GM23338 (cell line): ENCODE measurements around the gene SLC13A3. TPM values are rescaled to one million over a fixed set of nuclear protein-coding genes. Genes with fewer than 3 reads are reported as not detected.

Experiments
- ATAC-seq: fragments of 200-7000 bp; cut with Tn5 transposase; 3 replicates; pipeline ENCODE4 v1.9.1; 2020
- DNase-seq: peaks from one replicate; pipeline ENCODE4 v3.0.0-alpha.2; 2015; ENCODE audit warnings: low spot score
- H2AFZ ChIP-seq: fragments of 200-600 bp; sonication (generic); 2 replicates; pipeline ENCODE4 v1.8.0; 2016; ENCODE audit warnings: antibody characterized with exemption, mild to moderate bottlenecking, moderate library complexity
- H3F3A ChIP-seq: fragments of 200-600 bp; sonication (generic); replicated peaks from 2 replicates; pipeline ENCODE4 v1.8.0; 2017; ENCODE audit warnings: antibody characterized with exemption, mixed run types, low read depth
- H3K27ac ChIP-seq: fragments of 200-600 bp; sonication (generic); 2 replicates; pipeline ENCODE4 v1.6.1; 2016; ENCODE audit warnings: low read depth
- H3K27me3 ChIP-seq: fragments of 200-600 bp; sonication (generic); 2 replicates; pipeline ENCODE4 v1.8.0; 2016; ENCODE audit warnings: mild to moderate bottlenecking, mixed run types, moderate library complexity; ENCODE audit not compliant: insufficient read depth
- H3K36me3 ChIP-seq: fragments of 200-600 bp; sonication (generic); 2 replicates; pipeline ENCODE4 v1.8.0; 2016; ENCODE audit warnings: mild to moderate bottlenecking; ENCODE audit not compliant: insufficient read depth
- H3K4me1 ChIP-seq: fragments of 200-600 bp; sonication (generic); 2 replicates; pipeline ENCODE4 v1.8.0; 2016; ENCODE audit warnings: mild to moderate bottlenecking, moderate library complexity; ENCODE audit not compliant: insufficient read depth
- H3K4me2 ChIP-seq: fragments of 200-600 bp; sonication (generic); 2 replicates; pipeline ENCODE4 v1.7.1; 2017; ENCODE audit warnings: mixed run types
- H3K4me3 ChIP-seq: fragments of 200-600 bp; sonication (generic); 2 replicates; pipeline ENCODE4 v1.6.1; 2016; ENCODE audit warnings: mixed run types
- H3K79me2 ChIP-seq: fragments of 200-600 bp; sonication (generic); replicated peaks from 2 replicates; pipeline ENCODE4 v1.8.0; 2017; ENCODE audit warnings: mild to moderate bottlenecking; ENCODE audit not compliant: insufficient read depth
- H3K9me2 ChIP-seq: fragments of 200-600 bp; sonication (generic); 2 replicates; pipeline ENCODE4 v1.8.0; 2017; ENCODE audit not compliant: insufficient read depth
- H4K20me1 ChIP-seq: fragments of 200-600 bp; sonication (generic); replicated peaks from 2 replicates; pipeline ENCODE4 v1.8.0; 2017; ENCODE audit warnings: mild to moderate bottlenecking; ENCODE audit not compliant: insufficient read depth
- H3K27ac Mint-ChIP-seq: 2 replicates; pipeline ENCODE4 v1.8.0; 2020; ENCODE audit warnings: inconsistent platforms, mild to moderate bottlenecking, moderate library complexity, mixed read lengths
- H3K27me3 Mint-ChIP-seq: 3 replicates; pipeline ENCODE4 v1.8.0; 2022; ENCODE audit warnings: low read depth, mild to moderate bottlenecking, moderate library complexity, mixed read lengths, inconsistent platforms; ENCODE audit not compliant: insufficient read depth, poor library complexity
- H3K36me3 Mint-ChIP-seq: 3 replicates; pipeline ENCODE4 v1.8.0; 2021; ENCODE audit warnings: low read depth, mild to moderate bottlenecking, inconsistent platforms, moderate library complexity, mixed read lengths
- H3K4me1 Mint-ChIP-seq: 3 replicates; pipeline ENCODE4 v1.8.0; 2020; ENCODE audit warnings: mild to moderate bottlenecking, inconsistent platforms, mixed read lengths
- H3K4me3 Mint-ChIP-seq: 3 replicates; pipeline ENCODE4 v1.8.0; 2021; ENCODE audit warnings: moderate library complexity, mild to moderate bottlenecking, inconsistent platforms, mixed read lengths
- H3K9me3 Mint-ChIP-seq: 3 replicates; pipeline ENCODE4 v1.8.0; 2020; ENCODE audit warnings: moderate library complexity, mild to moderate bottlenecking, inconsistent platforms, mixed read lengths
- JUNB ChIP-seq: IDR thresholded peaks from one replicate; pipeline ENCODE4 v1.6.1; 2016; ENCODE audit warnings: antibody characterized with exemption; ENCODE audit not compliant: unreplicated experiment
- NANOG ChIP-seq: IDR thresholded peaks from 2 replicates; pipeline ENCODE4 v1.6.1; 2016; ENCODE audit warnings: antibody characterized with exemption, borderline replicate concordance
- STAT1 ChIP-seq: IDR thresholded peaks from one replicate; pipeline ENCODE4 v1.6.1; 2016; ENCODE audit warnings: antibody characterized with exemption; ENCODE audit not compliant: unreplicated experiment
- ZNF114 ChIP-seq: fragments of 250-450 bp; sonication (Bioruptor Pico); IDR thresholded peaks from 2 replicates; pipeline ENCODE4 v1.5.0; 2020; ENCODE audit warnings: mild to moderate bottlenecking, moderate library complexity
- ZNF331 ChIP-seq: fragments of 250-450 bp; sonication (Bioruptor Pico); IDR thresholded peaks from 2 replicates; pipeline ENCODE4 v1.5.0; 2020; ENCODE audit warnings: low read depth, mild to moderate bottlenecking, moderate library complexity
- polyA plus RNA-seq: library from polyadenylated mRNA; unstranded; fragments of >200 nt; fragmentation: Nextera tagmentation; extraction: Ambion mirVana; gene quantifications from 2 replicates; pipeline ENCODE4 v1.2.1, GENCODE V29; 2016
- total RNA-seq: library from RNA; depleted of rRNA; stranded (reverse); fragments of >200 nt; shearing (Covaris generic); gene quantifications from 2 replicates; pipeline ENCODE4 v1.2.3, GENCODE V29; 2014
- TF ChIP-seq, protein P1 (sequence below): IDR thresholded peaks from 2 replicates; pipeline ENCODE4 v1.6.1; 2016; ENCODE audit warnings: antibody characterized with exemption
- TF ChIP-seq, protein P2 (sequence below): IDR thresholded peaks from one replicate; pipeline ENCODE4 v1.6.1; 2018; ENCODE audit warnings: antibody characterized with exemption; ENCODE audit not compliant: unreplicated experiment
- TF ChIP-seq, protein P3 (sequence below), 2 experiments: fragments of 200-600 bp in 1 of 2; sonication (generic) in 1 of 2; conservative IDR thresholded peaks; 2 replicates each; pipeline versions ENCODE4 v1.5.1 to v1.6.1; 2016 to 2017; ENCODE audit warnings: antibody characterized with exemption in 2 of 2, low read depth in 2 of 2, mild to moderate bottlenecking in 2 of 2, moderate library complexity in 1 of 2

The SLC13A3 gene
- total and polyA plus RNA-seq, 2 experiments from 2014 or later = 8.6 to 9.1 TPM

- no peak for DNase-seq
Observed at GRCh38 chr20:46607191-46607848, 43.9 kb downstream of the SLC13A3 start.

GRCh38 chr20:46606817-46607190 is 44.5 kb downstream of the SLC13A3 start:
- Mint-ChIP-seq H3K27ac (no peak overlapping the region), H3K36me3 (no peaks in the 10 kb centered on the region), H3K9me3 (no peaks in the 10 kb centered on the region), H3K27me3 (peaks cover 2% of the 10 kb centered on the region), H3K4me1 (no peaks in the 10 kb centered on the region), H3K4me3 (no peak overlapping the region)
- no peak overlapping the region for H3K4me2 ChIP-seq
- no peaks in the 10 kb centered on the region for H3K79me2 ChIP-seq
- no peaks in the 10 kb centered on the region for H3K9me2 ChIP-seq
- no peaks in the 10 kb centered on the region; the same call in 1 of the 2 replicates for H3K36me3 ChIP-seq
- DNase-seq = no peak
- H3K27ac ChIP-seq = no peak overlapping the region
- no peaks in the 10 kb centered on the region for H4K20me1 ChIP-seq
- no peak for ATAC-seq
- no peaks in the 10 kb centered on the region for H3K27me3 ChIP-seq
- no peaks in the 10 kb centered on the region for H3F3A ChIP-seq
- H3K4me1 ChIP-seq = no peaks in the 10 kb centered on the region
- H2AFZ ChIP-seq = no peak overlapping the region
- H3K4me3 ChIP-seq = no peak overlapping the region
- TF ChIP-seq, protein P1, sequence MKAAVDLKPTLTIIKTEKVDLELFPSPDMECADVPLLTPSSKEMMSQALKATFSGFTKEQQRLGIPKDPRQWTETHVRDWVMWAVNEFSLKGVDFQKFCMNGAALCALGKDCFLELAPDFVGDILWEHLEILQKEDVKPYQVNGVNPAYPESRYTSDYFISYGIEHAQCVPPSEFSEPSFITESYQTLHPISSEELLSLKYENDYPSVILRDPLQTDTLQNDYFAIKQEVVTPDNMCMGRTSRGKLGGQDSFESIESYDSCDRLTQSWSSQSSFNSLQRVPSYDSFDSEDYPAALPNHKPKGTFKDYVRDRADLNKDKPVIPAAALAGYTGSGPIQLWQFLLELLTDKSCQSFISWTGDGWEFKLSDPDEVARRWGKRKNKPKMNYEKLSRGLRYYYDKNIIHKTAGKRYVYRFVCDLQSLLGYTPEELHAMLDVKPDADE = no peak
- TF ChIP-seq JUNB (no peak), ZNF331 (CRISPR knock-in tag) (no peak), ZNF114 (CRISPR knock-in tag) (no peak), STAT1 (no peak)
- TF ChIP-seq, protein P2, sequence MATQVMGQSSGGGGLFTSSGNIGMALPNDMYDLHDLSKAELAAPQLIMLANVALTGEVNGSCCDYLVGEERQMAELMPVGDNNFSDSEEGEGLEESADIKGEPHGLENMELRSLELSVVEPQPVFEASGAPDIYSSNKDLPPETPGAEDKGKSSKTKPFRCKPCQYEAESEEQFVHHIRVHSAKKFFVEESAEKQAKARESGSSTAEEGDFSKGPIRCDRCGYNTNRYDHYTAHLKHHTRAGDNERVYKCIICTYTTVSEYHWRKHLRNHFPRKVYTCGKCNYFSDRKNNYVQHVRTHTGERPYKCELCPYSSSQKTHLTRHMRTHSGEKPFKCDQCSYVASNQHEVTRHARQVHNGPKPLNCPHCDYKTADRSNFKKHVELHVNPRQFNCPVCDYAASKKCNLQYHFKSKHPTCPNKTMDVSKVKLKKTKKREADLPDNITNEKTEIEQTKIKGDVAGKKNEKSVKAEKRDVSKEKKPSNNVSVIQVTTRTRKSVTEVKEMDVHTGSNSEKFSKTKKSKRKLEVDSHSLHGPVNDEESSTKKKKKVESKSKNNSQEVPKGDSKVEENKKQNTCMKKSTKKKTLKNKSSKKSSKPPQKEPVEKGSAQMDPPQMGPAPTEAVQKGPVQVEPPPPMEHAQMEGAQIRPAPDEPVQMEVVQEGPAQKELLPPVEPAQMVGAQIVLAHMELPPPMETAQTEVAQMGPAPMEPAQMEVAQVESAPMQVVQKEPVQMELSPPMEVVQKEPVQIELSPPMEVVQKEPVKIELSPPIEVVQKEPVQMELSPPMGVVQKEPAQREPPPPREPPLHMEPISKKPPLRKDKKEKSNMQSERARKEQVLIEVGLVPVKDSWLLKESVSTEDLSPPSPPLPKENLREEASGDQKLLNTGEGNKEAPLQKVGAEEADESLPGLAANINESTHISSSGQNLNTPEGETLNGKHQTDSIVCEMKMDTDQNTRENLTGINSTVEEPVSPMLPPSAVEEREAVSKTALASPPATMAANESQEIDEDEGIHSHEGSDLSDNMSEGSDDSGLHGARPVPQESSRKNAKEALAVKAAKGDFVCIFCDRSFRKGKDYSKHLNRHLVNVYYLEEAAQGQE = no peak
- TF ChIP-seq, protein P3, sequence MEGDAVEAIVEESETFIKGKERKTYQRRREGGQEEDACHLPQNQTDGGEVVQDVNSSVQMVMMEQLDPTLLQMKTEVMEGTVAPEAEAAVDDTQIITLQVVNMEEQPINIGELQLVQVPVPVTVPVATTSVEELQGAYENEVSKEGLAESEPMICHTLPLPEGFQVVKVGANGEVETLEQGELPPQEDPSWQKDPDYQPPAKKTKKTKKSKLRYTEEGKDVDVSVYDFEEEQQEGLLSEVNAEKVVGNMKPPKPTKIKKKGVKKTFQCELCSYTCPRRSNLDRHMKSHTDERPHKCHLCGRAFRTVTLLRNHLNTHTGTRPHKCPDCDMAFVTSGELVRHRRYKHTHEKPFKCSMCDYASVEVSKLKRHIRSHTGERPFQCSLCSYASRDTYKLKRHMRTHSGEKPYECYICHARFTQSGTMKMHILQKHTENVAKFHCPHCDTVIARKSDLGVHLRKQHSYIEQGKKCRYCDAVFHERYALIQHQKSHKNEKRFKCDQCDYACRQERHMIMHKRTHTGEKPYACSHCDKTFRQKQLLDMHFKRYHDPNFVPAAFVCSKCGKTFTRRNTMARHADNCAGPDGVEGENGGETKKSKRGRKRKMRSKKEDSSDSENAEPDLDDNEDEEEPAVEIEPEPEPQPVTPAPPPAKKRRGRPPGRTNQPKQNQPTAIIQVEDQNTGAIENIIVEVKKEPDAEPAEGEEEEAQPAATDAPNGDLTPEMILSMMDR (conservative IDR thresholded peaks at IDR 0.05; ENCODE audit: low read depth in 2 of 2) = no peak

More at GRCh38 chr20:46607191-46607848, 43.9 kb downstream of the SLC13A3 start:
- TF ChIP-seq NANOG = no peak
- TF ChIP-seq, protein P1 = no peak
- H3K79me2 ChIP-seq = no peaks in the 10 kb centered on the region
- H3K27me3 ChIP-seq = no peaks in the 10 kb centered on the region
- H2AFZ ChIP-seq = no peak overlapping the region
- H3K4me3 ChIP-seq = no peak overlapping the region
- H3K4me1 Mint-ChIP-seq = no peaks in the 10 kb centered on the region
- H3K9me2 ChIP-seq = no peaks in the 10 kb centered on the region
- no peaks in the 10 kb centered on the region for H3K9me3 Mint-ChIP-seq
- no peaks in the 10 kb centered on the region for H3K4me1 ChIP-seq
- no peak overlapping the region for H3K4me2 ChIP-seq
- H3K36me3 ChIP-seq = no peaks in the 10 kb centered on the region; the same call in 1 of the 2 replicates
- no peaks in the 10 kb centered on the region for H4K20me1 ChIP-seq
- peak overlapping the region; percentile 47; the same call in 1 of the 2 replicates for H3K27ac Mint-ChIP-seq
- no peaks in the 10 kb centered on the region for H3F3A ChIP-seq
- no peak overlapping the region for H3K4me3 Mint-ChIP-seq
- no peak for ATAC-seq
- no peaks in the 10 kb centered on the region for H3K36me3 Mint-ChIP-seq
- H3K27ac ChIP-seq = no peak overlapping the region
- peaks cover 3% of the 10 kb centered on the region for H3K27me3 Mint-ChIP-seq
